ENCODE results near the gene NOX4.

The NOX4 gene

GRCh38 chr11:89490981-89491690 lies at the start of gene NOX4:
Gene NOX4, minus strand, starts transcription at chr11:89491375. Its CDS starts 129 bp downstream, at chr11:89491246.
- DNase-seq: no peak

DNA sequence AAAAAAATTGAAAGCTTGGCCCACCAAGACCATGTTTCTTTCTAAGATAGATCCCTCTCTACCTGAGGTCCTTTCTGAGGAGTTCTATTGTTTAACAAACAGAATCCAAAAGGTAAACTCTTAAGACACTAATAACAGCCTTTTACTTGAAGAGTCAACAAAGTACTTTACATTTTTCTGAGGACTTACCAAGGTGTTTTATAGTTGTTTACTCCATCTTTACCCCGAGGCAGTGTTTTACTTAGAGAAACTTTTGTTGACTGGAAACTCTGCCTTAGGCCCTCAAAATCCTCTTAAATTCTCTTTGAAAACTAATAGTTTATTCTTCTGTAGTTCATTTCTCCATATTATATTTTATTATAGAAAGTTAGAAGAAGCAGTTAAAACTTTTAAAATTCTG lies 49.7 kb upstream of the NOX4 start:
- DNase-seq: no peak

GRCh38 chr11:89537936-89538335 lies 46.8 kb upstream of the NOX4 start:
- no peak for DNase-seq

DNA sequence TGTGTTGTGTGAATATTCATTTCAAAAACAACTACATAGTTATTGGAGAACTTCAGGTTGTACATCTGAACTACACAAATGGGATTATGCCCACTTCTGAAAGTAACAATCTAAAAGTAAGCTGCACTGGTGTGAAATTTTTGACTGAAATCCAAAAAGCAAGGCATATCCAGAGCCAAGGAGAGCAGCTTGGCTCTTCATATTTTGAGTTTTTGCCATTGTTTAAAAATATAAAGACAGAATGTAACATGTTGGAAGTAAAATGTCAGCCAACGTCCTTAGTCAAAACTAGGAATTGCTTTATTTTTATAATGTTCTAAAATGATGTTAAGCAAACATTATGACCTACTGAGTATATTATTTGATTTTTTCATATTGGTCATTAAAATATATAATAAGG lies 45.8 kb upstream of the NOX4 start:
- no peak for DNase-seq

DNA sequence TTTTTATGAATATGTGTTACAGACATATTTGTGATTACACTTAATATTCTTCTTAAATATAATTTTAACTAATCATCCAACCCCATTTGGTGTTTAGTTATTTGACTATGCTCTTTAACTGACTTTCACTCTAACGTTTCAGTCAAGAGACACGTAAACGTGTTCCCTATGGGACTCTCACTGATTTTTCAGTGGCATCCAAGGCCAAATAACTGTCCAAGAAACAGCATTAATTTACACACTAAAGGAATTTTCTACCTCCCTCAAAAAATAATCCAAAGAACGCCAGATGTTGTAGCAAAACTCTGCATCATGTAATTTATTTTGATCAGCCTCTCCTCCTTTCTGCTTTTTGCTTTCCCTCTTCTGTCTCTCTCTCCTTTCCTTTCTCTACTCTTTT lies 44.0 kb upstream of the NOX4 start:
- no peak for DNase-seq

DNA sequence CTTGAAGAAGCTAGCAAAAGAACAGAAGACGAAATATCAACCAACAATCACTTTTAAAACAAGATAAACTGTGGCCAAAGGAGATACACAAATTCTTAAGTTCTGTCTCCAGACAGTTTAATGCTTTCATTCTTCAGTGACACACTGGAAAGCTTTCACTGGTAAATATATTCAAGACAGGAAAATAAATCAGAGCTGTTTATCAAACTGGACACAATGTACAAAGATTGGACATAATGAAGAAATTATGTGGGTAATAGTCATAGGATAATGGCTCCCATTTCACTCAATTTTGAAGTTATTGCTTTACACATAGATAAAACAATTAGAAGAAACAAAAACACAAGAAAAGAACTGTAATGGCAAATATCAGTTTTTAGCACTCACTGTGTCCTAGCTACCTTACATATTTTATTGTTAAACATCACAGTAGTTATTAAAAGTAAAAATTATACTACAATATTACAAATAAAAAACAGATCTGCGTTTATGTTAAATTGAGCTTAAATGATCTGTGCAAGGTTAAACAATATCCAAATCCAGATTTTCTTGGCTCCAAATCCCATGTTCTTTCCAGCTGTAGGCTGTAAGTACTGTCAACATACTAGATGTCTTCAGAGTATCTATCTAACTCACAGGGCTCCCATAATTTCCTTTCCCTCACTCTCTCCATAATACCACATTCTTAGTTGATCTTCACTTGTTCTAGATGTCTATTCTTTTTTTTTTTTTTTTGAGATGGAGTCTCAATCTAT lies 38.6 kb upstream of the NOX4 start:
- no peak for DNase-seq

GRCh38 chr11:89521792-89522191 lies 30.6 kb upstream of the NOX4 start:
- DNase-seq: no peak

GRCh38 chr11:89521294-89521693 lies 30.1 kb upstream of the NOX4 start:
- DNase-seq: no peak

DNA sequence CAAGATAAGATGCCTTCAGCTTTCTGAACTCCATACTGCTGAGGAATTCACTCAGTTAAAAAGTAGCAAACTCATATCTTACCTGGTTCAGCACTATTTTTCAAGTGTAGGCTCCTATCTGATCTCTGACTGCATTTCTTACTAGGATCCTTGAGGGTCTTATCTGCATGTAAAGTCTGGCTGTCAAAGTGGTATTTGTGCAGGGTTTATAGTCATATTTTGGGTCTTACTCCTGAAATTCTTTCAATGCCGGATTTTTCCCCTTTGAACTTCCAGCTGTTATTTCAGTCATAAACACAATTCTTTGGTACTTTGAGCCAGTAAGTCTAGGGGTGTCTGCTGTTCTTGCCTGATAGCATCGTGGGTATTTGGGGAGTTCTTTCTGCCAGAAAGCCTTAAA lies 25.3 kb upstream of the NOX4 start:
- no peak for DNase-seq

- no peak for DNase-seq
These were observed 17.4 kb upstream of the NOX4 start for GRCh38 chr11:89508544-89508943.

DNA sequence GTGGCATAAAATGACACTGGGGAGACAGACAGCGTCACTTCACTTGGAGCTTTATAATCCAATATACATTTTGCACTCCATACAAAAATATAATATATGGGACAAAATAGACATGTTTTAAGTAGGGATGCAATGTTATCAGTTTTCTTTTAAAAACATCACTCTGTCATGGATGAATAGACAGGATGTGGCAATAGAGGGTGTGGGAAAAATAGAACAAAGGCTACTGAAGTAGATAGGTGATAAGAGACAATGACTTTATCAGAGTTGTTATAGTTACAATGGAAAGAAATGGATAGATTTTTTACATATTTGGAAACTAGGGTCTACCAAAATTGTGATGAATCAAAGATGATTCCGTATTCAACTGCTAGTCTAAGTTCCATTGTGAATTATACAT lies 13.1 kb upstream of the NOX4 start:
- DNase-seq: no peak

DNA sequence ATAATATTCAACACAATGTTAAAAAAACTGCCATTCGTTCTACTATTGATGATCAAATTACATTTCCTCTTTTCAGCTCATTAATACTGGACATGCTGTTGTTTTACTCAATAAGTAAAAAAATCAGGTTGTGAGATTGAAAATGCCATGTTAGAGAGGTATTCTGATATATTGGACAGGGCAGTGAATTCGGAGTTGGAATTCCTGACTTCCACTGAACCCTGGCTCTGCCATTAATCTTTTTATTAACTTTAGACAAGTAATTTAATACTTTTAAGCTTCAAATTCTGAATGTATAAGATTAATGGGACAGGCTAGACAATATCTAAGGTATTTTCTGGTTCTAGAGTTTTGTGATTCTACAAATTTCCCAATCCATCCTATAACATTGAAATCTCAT lies 12.2 kb upstream of the NOX4 start:
- no peak for DNase-seq

DNA sequence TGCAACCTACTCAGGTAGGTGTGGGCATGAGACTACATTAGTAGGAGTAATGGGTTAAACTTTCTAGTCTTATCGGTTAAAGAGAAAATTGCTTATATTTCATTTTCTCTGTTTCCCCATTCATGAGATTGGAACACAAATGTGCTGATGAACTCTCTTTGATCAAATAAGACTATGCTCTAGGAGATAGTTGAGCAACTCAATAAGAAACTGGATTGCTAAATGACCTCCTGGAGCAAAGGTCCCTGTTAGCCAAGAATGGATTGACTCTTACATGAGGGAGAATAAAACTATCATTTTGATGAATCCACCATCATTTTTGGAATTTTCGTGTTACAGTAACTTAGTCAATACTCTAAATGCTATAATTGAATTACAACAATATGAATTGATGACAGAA lies 11.1 kb upstream of the NOX4 start:
- no peak for DNase-seq

- DNase-seq: no peak
These were observed 9.2 kb upstream of the NOX4 start for GRCh38 chr11:89500336-89500735.

GRCh38 chr11:89498845-89499448 lies 7.8 kb upstream of the NOX4 start:
- DNase-seq: no peak

- no peak for DNase-seq
These were observed 4.8 kb upstream of the NOX4 start for GRCh38 chr11:89495951-89496350.

DNA sequence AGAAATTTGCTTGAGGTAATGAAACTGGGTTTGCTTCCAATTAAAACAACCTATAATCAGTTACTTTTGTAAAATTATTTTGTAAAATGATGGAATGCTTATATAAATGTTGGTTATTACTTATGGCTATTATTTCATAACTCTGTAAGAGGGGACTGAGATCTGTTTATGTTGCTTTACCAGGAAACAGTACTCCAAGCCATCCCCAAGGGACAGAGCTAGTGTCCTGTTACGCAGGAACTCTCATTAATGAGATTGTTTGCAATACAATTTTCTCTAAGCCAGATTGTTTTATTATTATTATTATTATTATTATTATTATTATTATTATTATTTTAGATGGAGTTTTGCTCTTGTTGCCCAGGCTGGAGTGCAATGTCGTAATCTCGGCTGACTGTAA lies 2.3 kb upstream of the NOX4 start:
- DNase-seq: no peak

DNA sequence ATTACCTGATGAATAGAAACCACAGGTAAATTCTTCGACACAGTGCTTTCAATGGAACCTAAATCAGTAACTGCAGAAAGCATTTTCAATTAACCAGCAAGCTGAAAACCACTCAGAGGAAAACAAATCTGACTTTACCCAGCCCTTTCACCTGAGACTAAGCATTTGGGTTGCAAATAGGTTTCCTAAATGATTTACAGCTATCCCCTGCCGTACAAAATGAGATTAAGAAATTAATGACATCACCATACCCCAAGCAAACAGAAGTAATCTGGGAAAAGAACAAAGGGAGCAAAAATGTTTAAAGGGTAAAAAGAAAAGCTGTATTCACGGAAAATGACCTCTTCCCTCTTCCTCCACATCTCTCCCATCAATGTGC lies 584 bp downstream of the NOX4 start:
- no peak for DNase-seq

GRCh38 chr11:89489930-89490329 lies 1.2 kb downstream of the NOX4 start:
- no peak for DNase-seq

GRCh38 chr11:89487016-89487415 lies 4.2 kb downstream of the NOX4 start:
- DNase-seq: no peak

GRCh38 chr11:89484896-89485295 lies 6.3 kb downstream of the NOX4 start:
- no peak for DNase-seq

GRCh38 chr11:89477175-89477574 lies 14.0 kb downstream of the NOX4 start:
- no peak for DNase-seq

DNA sequence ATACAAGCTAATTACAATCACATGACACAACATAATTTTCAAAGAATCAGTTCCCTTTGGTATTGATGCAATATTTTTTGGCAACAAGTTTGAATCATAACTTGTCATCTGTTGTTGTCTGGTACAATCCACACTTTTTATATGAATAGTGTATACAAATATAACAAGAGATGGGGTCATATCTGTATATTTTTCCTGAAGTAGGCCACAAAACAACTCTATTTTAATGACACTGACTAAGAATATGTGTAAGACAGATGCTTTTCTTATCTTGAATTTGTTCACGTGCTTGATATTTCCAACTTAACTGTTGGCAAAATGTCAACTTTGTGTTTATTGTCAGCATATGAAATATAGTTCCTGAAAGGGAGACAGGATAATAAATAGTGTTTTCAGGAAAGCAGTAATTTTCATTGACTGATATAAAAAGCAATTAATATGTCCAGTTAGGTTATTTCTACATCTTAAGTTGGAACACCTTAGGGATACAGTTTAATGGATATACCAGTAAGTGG lies 27.9 kb downstream of the NOX4 start:
- DNase-seq: no peak

- no peak for DNase-seq
These were observed 32.5 kb downstream of the NOX4 start for GRCh38 chr11:89458716-89459115.
